ENCODE data around the gene EPB41L4B. TPM values are rescaled to one million over a fixed set of nuclear protein-coding genes. Genes with fewer than 3 reads are reported as not detected.

EPB41L4B gene
- total and polyA plus RNA-seq, 2 of the 4 experiments (the other 2 are of a cell fraction): 0.36 to 0.54 TPM

- H3K56ac ChIP-seq (ENCODE audit: extremely low read depth, insufficient read depth, low read length): no peak overlapping the region
- no peak overlapping the region for H3K9ac ChIP-seq (ENCODE audit: low read depth, low read length)
- peaks cover 5% of the 10 kb centered on the region; the same call in 1 of the 2 replicates for H3K9me1 ChIP-seq (ENCODE audit: insufficient read depth, low read length)
- H3K23ac ChIP-seq (ENCODE audit: low read depth, low read length): no peak overlapping the region
- BruUV-seq (replicated peaks): no TSS peak
- no peak overlapping the region for H3K4ac ChIP-seq (ENCODE audit: low read depth, low read length)
- intact Hi-C loops (cut with micrococcal nuclease) (no loop called here), in situ Hi-C loops (cut with MboI; ENCODE audit: low sequenced_read_pairs) (no loop called here), dilution Hi-C loops (cut with HindIII; ENCODE audit: low sequenced_read_pairs, unreplicated experiment) (no loop called here)
- no peak overlapping the region for H3K4me3 ChIP-seq (ENCODE audit: insufficient read depth, low read depth, low read length)
- H3K4me1 ChIP-seq (ENCODE audit: control insufficient read depth, insufficient read depth, low read length): no peaks in the 10 kb centered on the region
- no peak for TF ChIP-seq RFX5 (IDR thresholded peaks at IDR 0.05; ENCODE audit: low read depth, low read length)
- TF ChIP-seq BHLHE40 (IDR thresholded peaks at IDR 0.05; ENCODE audit: low read depth, low read length): no peak
- TF ChIP-seq USF2 (IDR thresholded peaks at IDR 0.05; ENCODE audit: low read depth, low read length): no peak
- TF ChIP-seq RCOR1 (IDR thresholded peaks at IDR 0.05; ENCODE audit: insufficient replicate concordance, low read length): no peak
- no peak for TF ChIP-seq MAZ (IDR thresholded peaks at IDR 0.05; ENCODE audit: borderline replicate concordance, low read depth, low read length)
- TF ChIP-seq CHD1 (IDR thresholded peaks at IDR 0.05; ENCODE audit: low read depth, low read length): no peak
- TF ChIP-seq NFE2L2 (IDR thresholded peaks at IDR 0.05; ENCODE audit: low read depth, low read length): no peak
- TF ChIP-seq SMC3 (IDR thresholded peaks at IDR 0.05; ENCODE audit: low read depth, low read length): no peak
- TF ChIP-seq RAD21 (IDR thresholded peaks at IDR 0.05; ENCODE audit: low read length): no peak
- TF ChIP-seq CEBPB (IDR thresholded peaks at IDR 0.05; ENCODE audit: low read depth, low read length): no peak
- TF ChIP-seq FOS (IDR thresholded peaks at IDR 0.05; ENCODE audit: low read depth, low read length): no peak
- TF ChIP-seq, protein P1, sequence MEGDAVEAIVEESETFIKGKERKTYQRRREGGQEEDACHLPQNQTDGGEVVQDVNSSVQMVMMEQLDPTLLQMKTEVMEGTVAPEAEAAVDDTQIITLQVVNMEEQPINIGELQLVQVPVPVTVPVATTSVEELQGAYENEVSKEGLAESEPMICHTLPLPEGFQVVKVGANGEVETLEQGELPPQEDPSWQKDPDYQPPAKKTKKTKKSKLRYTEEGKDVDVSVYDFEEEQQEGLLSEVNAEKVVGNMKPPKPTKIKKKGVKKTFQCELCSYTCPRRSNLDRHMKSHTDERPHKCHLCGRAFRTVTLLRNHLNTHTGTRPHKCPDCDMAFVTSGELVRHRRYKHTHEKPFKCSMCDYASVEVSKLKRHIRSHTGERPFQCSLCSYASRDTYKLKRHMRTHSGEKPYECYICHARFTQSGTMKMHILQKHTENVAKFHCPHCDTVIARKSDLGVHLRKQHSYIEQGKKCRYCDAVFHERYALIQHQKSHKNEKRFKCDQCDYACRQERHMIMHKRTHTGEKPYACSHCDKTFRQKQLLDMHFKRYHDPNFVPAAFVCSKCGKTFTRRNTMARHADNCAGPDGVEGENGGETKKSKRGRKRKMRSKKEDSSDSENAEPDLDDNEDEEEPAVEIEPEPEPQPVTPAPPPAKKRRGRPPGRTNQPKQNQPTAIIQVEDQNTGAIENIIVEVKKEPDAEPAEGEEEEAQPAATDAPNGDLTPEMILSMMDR (conservative IDR thresholded peaks at IDR 0.05; ENCODE audit: low read depth, low read length): no peak
- no peak for TF ChIP-seq MAFK (IDR thresholded peaks at IDR 0.05; ENCODE audit: low read depth, low read length)
- TF ChIP-seq POLR2A (IDR thresholded peaks at IDR 0.05; ENCODE audit: low read depth, low read length): no peak
- no peak for TF ChIP-seq ELK1 (IDR thresholded peaks at IDR 0.05; ENCODE audit: borderline replicate concordance, low read depth, low read length)
- no peak for TF ChIP-seq MXI1 (IDR thresholded peaks at IDR 0.05; ENCODE audit: borderline replicate concordance, low read depth, low read length)
- H2AK5ac ChIP-seq (ENCODE audit: low read depth, low read length): no peak overlapping the region
- no peak overlapping the region for H4K91ac ChIP-seq (ENCODE audit: insufficient read depth, low read depth, low read length)
- POLR2A ChIA-PET (ENCODE audit: unreplicated experiment): no interaction called here
- H3K79me1 ChIP-seq (ENCODE audit: low read depth in 1 of 2, low read length in 2 of 2): peaks cover 0 to 4% of the 10 kb centered on the region in 2 experiments; a peak in 1 of 4 replicates
- no peak overlapping the region for H2BK20ac ChIP-seq (ENCODE audit: low read depth, low read length)
- ATAC-seq (ENCODE audit: low read depth): no peak
- no peak overlapping the region for H4K5ac ChIP-seq (ENCODE audit: low read depth, low read length)
- no peak overlapping the region for H3K27ac ChIP-seq (ENCODE audit: insufficient read depth, low read length)
- H2BK5ac ChIP-seq (ENCODE audit: low read depth, low read length, poor library complexity, severe bottlenecking): no peak overlapping the region
- peaks cover 2% of the 10 kb centered on the region; the same call in 1 of the 2 replicates for H4K20me1 ChIP-seq (ENCODE audit: insufficient read depth, low read length)
- H2BK120ac ChIP-seq (ENCODE audit: low read depth, low read length): no peak overlapping the region
- H4K8ac ChIP-seq (ENCODE audit: low read depth in 2 of 2, low read length in 2 of 2): no peak overlapping the region
- no peaks in the 10 kb centered on the region for H3K36me3 ChIP-seq (ENCODE audit: control insufficient read depth, insufficient read depth, low read length)
- no peak overlapping the region for H2AK9ac ChIP-seq (replicated peaks; ENCODE audit: low read depth, low read length, poor library complexity)
- no peak overlapping the region for H2BK15ac ChIP-seq (ENCODE audit: low read depth, low read length)
- H3K27me3 ChIP-seq (ENCODE audit: control insufficient read depth, insufficient read depth, low read length): no peaks in the 10 kb centered on the region; the same call in 1 of the 2 replicates
- DNase-seq: no peak
- CTCF ChIA-PET: no interaction called here
- no peak overlapping the region for H3K14ac ChIP-seq (replicated peaks; ENCODE audit: low read depth, low read length)
- H2AFZ ChIP-seq (replicated peaks; ENCODE audit: low read length, poor library complexity): no peak overlapping the region
- H3K18ac ChIP-seq (ENCODE audit: low read depth, low read length): no peak overlapping the region
- no peak overlapping the region for H3K4me2 ChIP-seq (ENCODE audit: low read depth, low read length)
- no peaks in the 10 kb centered on the region for H3K9me3 ChIP-seq (ENCODE audit: control insufficient read depth, insufficient read depth, low read length)
- WGBS, 2 experiments (ENCODE audit: extremely low coverage in 2 of 2, insufficient read length in 1 of 2): no CpG with 5 or more reads among the region's 2 CpGs
Measured at GRCh38 chr9:109124121-109124520, 196.7 kb downstream of the EPB41L4B start.

Data from IMR-90 (cell line).